Measurements from ENCODE around the gene TMEM217. TPM values are rescaled to one million over a fixed set of nuclear protein-coding genes. Genes with fewer than 3 reads are reported as not detected.

TMEM217 gene
- total and polyA plus RNA-seq, 3 donors from 2014 or later = 13.3 to 46.5 (median 16.2) TPM

DNA sequence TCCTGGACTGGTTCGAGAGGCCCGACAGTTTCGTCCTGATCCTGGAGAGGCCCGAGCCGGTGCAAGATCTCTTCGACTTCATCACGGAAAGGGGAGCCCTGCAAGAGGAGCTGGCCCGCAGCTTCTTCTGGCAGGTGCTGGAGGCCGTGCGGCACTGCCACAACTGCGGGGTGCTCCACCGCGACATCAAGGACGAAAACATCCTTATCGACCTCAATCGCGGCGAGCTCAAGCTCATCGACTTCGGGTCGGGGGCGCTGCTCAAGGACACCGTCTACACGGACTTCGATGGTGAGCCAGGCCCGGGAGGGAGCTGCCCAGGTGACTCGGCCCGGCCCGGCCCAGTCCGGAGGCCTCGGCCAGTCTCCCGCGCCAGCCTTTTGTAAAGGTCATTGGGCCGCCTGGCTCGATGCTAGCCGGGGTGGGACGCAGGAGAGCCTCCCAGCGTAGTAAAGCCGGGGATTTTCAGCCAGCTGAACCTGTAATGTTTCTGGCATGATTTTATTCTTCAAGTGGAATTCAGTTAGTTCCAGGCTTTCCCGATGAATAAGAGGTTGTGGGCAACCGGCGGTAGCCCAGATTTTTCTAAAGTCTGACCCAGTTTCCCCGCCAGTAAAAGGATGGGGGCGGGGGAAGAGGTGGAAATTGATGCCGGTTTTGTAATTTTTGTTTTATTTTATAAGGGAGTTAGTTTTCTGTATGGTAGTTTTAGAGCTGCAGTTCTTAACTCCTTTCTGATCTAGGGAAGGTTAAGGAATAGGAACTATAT is 86.6 kb downstream of the TMEM217 start:
- Histone ChIP-seq H3K4me3 (peak overlapping the region; percentile 77 to 82), H3K36me3 (ENCODE audit: low read depth, missing control alignments) (no peaks in the 10 kb centered on the region), H3K9me3 (no peaks in the 10 kb centered on the region), H3K27ac (peak overlapping the region; percentile 52 to 82), H3K4me1 (peaks cover 17% of the 10 kb centered on the region), H3K27me3 (no peaks in the 10 kb centered on the region)
- intact Hi-C loops (cut with DNase I; ENCODE audit: low total_unique reads) = loop anchor here (5.0 to 10.0 kb wide), 2 partner anchors 119 to 147 kb away; no protein-coding TSS in a partner anchor
- 0 to 1% methylated on average over 39 to 44 of the region's 45 CpGs for WGBS, 2 donors
- DNase-seq = peak; percentile 52
- TF ChIP-seq, protein P1, sequence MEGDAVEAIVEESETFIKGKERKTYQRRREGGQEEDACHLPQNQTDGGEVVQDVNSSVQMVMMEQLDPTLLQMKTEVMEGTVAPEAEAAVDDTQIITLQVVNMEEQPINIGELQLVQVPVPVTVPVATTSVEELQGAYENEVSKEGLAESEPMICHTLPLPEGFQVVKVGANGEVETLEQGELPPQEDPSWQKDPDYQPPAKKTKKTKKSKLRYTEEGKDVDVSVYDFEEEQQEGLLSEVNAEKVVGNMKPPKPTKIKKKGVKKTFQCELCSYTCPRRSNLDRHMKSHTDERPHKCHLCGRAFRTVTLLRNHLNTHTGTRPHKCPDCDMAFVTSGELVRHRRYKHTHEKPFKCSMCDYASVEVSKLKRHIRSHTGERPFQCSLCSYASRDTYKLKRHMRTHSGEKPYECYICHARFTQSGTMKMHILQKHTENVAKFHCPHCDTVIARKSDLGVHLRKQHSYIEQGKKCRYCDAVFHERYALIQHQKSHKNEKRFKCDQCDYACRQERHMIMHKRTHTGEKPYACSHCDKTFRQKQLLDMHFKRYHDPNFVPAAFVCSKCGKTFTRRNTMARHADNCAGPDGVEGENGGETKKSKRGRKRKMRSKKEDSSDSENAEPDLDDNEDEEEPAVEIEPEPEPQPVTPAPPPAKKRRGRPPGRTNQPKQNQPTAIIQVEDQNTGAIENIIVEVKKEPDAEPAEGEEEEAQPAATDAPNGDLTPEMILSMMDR (IDR thresholded peaks at IDR 0.05) = no peak
- TF ChIP-seq POLR2A (IDR thresholded peaks at IDR 0.05) = no peak

DNA sequence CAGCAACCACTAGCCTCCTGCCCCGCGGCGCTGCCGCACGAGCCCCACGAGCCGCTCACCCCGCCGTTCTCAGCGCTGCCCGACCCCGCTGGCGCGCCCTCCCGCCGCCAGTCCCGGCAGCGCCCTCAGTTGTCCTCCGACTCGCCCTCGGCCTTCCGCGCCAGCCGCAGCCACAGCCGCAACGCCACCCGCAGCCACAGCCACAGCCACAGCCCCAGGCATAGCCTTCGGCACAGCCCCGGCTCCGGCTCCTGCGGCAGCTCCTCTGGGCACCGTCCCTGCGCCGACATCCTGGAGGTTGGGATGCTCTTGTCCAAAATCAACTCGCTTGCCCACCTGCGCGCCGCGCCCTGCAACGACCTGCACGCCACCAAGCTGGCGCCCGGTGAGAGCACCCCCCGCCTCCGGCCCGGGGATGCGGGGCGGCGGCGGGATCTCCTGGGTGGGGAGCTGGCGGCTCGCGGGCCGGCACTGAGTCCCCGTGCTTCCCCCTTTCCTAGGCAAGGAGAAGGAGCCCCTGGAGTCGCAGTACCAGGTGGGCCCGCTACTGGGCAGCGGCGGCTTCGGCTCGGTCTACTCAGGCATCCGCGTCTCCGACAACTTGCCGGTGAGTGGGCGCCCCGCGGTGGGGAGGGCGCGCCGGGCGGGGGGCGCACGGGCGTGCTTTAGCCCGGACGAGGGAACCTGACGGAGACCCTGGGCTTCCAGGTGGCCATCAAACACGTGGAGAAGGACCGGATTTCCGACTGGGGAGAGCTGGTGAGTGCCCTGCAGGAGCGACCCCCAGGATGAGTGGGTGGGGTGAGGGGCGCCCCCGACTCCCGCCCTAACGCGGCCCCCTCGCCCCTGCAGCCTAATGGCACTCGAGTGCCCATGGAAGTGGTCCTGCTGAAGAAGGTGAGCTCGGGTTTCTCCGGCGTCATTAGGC is 87.4 kb downstream of the TMEM217 start:
- Histone ChIP-seq H3K4me1 (peaks cover 17% of the 10 kb centered on the region), H3K9me3 (no peaks in the 10 kb centered on the region), H3K27ac (peak overlapping the region; percentile 52 to 82), H3K27me3 (no peaks in the 10 kb centered on the region), H3K36me3 (ENCODE audit: low read depth, missing control alignments) (no peaks in the 10 kb centered on the region), H3K4me3 (peak overlapping the region; percentile 77 to 82)
- intact Hi-C loops (cut with DNase I; ENCODE audit: low total_unique reads) = loop anchor here (5.0 to 10.0 kb wide), 2 partner anchors 118 to 146 kb away; no protein-coding TSS in a partner anchor
- TF ChIP-seq POLR2A (IDR thresholded peaks at IDR 0.05) = no peak
- TF ChIP-seq, protein P1 (IDR thresholded peaks at IDR 0.05) = no peak
- WGBS, 2 donors = 0% methylated on average over 21 to 75 of the region's 92 CpGs
- peak; percentile 28 for DNase-seq

DNA sequence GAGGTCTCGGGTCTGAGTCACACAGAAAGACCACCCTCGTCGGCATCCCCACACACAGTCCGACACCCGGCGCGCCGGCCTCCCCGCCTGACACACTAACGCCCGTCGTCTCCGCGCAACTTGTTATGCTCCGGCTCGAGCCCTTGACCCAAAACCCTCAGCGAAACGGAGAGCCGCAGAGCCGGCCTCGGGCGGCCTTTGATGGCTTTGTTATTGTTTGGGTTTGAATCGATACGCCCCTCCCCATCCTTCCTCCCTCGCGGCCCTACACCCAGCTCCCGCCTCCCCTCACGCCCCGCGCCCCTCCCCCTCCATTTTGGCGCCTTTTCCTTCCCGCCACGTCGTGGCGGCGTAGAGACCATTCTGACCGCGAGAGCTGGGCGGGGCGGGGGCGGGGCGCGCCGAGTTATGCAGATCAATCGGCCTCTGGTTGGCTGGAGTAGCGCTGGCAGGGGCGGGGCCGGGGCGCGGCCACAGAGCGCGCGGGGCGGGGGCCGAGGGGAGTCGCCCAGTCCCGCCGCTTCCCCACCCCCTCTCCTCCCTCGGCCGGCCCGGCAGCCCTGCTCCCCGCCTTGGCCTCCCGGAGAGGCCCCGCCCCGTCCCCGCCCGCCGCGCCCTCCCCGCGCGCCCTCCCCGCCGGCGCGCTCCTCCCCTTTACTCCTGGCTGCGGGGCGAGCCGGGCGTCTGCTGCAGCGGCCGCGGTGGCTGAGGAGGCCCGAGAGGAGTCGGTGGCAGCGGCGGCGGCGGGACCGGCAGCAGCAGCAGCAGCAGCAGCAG is 88.3 kb downstream of the TMEM217 start, which contains the start of gene PIM1:
TSS of gene PIM1 (plus strand) at position 657 of the 777 bp plus-strand sequence. CDS start 424 bp downstream, outside the sequence.
- peak; percentile 100 for DNase-seq
- Histone ChIP-seq H3K9me3 (no peaks in the 10 kb centered on the region), H3K4me3 (peak within 1 kb of the TSS; percentile 77 to 82), H3K27ac (peak within 1 kb of the TSS; percentile 92 to 96), H3K27me3 (no peaks in the 10 kb centered on the region), H3K4me1 (peaks cover 17% of the 10 kb centered on the region), H3K36me3 (ENCODE audit: low read depth, missing control alignments) (no peaks in the 10 kb centered on the region)
- intact Hi-C loops (cut with DNase I; ENCODE audit: low total_unique reads) = loop anchor here (5.0 to 10.0 kb wide), 2 partner anchors 117 to 145 kb away; no protein-coding TSS in a partner anchor
- 0 to 1% methylated on average over 31 to 41 of the region's 90 CpGs for WGBS, 2 donors
- no peak for TF ChIP-seq POLR2A (IDR thresholded peaks at IDR 0.05)
- TF ChIP-seq, protein P1 (IDR thresholded peaks at IDR 0.05) = no peak

DNA sequence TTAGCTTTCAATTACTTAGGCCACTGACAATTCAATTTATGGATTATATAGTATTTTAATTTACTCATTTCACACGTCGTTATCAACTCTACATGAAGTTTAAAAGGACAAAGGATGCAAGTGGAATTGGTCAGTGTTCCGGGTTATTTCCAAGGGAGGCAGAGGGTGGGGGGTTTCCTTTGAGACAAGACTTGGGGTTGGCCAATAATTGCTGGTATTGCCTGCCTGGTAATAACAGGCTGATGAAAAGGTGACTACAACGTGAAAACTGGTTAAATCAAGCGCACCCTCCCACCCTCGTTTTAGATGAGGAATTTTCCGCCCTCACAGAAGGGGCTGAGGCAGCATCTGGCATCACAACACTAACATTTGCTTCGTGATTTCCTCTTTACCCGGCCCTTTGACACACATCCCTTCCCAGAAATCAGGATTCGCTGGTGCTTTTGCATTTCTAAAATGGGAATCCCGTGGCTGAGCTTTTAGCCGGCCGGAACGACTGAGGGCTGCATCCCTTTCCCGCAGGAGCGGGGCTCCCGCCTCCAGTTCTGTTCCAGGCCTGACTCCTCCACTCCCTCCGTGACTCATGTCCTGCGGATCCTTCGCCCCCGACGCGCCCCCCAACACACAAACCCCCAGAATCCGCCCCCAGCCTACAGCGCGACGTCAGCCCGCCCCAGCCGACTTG is 89.0 kb downstream of the TMEM217 start:
- H3K4me1 ChIP-seq = peaks cover 17% of the 10 kb centered on the region
- peak; percentile 26 for DNase-seq
- H3K36me3 ChIP-seq (ENCODE audit: low read depth, missing control alignments) = no peaks in the 10 kb centered on the region
- H3K27me3 ChIP-seq = no peaks in the 10 kb centered on the region
- H3K4me3 ChIP-seq = peak overlapping the region; percentile 73 to 82
- TF ChIP-seq, protein P1 (IDR thresholded peaks at IDR 0.05) = no peak
- no peak for TF ChIP-seq POLR2A (IDR thresholded peaks at IDR 0.05)
- WGBS, 2 donors = 2% methylated on average over 18 to 29 of the region's 29 CpGs
- no peaks in the 10 kb centered on the region for H3K9me3 ChIP-seq
- intact Hi-C loops (cut with DNase I; ENCODE audit: low total_unique reads) = no loop called here
- peak overlapping the region; percentile 92 to 96 for H3K27ac ChIP-seq

Measured in testis (tissue), 3 donors.